Gastrocnemius medialis (tissue), 4 donors: Measurements from ENCODE around the gene IL27RA.

Source experiments
- CTCF ChIP-seq, 5 experiments: fragments of 450-650 bp in 3 of 5; fragments of 200-600 bp in 2 of 5; sonication (generic) in 2 of 5; IDR thresholded peaks in 4 of 5; conservative IDR thresholded peaks in 1 of 5; 1 replicate in 4 of 5; 2 replicates in 1 of 5; pipeline ENCODE4 v1.5.1; 2016 to 2019; ENCODE audit warnings: antibody characterized with exemption in 5 of 5, mild to moderate bottlenecking in 3 of 5, moderate library complexity in 3 of 5
- POLR2A ChIP-seq, 2 donors: fragments of 450-650 bp; IDR thresholded peaks; one replicate each; pipeline ENCODE4 v1.6.1; 2017; ENCODE audit warnings: antibody characterized with exemption in 2 of 2, mild to moderate bottlenecking in 2 of 2, moderate library complexity in 2 of 2

- TF ChIP-seq CTCF (IDR thresholded peaks at IDR 0.05 in 4 of 5, conservative IDR thresholded peaks at IDR 0.05 in 1 of 5) (no peak), POLR2A (IDR thresholded peaks at IDR 0.05) (no peak)
Measured at GRCh38 chr19:13986348-13986904, 45.1 kb upstream of the IL27RA start.
